ENCODE results near the gene PDE10A. TPM values are rescaled to one million over a fixed set of nuclear protein-coding genes. Genes with fewer than 3 reads are reported as not detected.

Gene PDE10A
- total and polyA plus RNA-seq, 7 donors: 1.2 to 33.5 (median 7.4) TPM; not detected in 1

DNA sequence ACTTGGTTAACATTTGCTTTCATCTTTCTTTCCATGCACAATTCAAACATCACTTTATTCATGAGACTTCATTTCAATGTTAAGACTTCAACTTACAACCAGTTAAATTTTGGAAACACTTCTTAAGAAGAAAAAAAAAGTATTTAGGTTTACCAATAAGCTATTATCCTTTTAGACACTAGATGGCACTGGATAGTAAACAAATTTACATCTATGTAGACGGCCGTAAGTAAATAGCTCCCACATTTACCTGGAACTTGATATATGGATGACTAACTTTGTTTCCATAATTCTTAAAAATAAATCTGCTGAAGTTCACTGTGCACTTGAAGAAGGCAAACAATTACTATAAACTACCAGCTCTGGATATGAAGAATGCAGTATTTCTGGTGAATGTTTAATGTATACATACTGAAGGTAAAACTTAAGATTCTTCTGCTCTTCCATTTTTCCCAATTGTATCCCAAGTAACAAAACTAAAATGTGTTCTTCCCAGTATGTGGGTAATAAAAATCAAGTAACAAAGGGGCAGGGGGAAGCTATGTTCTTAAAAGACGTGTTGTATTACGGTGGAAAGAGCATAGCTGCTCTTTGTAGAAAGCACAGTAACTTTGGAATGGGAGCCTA is 223.0 kb downstream of the PDE10A start:
- TF ChIP-seq, protein P1, sequence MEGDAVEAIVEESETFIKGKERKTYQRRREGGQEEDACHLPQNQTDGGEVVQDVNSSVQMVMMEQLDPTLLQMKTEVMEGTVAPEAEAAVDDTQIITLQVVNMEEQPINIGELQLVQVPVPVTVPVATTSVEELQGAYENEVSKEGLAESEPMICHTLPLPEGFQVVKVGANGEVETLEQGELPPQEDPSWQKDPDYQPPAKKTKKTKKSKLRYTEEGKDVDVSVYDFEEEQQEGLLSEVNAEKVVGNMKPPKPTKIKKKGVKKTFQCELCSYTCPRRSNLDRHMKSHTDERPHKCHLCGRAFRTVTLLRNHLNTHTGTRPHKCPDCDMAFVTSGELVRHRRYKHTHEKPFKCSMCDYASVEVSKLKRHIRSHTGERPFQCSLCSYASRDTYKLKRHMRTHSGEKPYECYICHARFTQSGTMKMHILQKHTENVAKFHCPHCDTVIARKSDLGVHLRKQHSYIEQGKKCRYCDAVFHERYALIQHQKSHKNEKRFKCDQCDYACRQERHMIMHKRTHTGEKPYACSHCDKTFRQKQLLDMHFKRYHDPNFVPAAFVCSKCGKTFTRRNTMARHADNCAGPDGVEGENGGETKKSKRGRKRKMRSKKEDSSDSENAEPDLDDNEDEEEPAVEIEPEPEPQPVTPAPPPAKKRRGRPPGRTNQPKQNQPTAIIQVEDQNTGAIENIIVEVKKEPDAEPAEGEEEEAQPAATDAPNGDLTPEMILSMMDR (IDR thresholded peaks at IDR 0.05): peak in 1 of 4 experiments; percentile 37
- no peak for TF ChIP-seq EP300 (IDR thresholded peaks at IDR 0.05)

DNA sequence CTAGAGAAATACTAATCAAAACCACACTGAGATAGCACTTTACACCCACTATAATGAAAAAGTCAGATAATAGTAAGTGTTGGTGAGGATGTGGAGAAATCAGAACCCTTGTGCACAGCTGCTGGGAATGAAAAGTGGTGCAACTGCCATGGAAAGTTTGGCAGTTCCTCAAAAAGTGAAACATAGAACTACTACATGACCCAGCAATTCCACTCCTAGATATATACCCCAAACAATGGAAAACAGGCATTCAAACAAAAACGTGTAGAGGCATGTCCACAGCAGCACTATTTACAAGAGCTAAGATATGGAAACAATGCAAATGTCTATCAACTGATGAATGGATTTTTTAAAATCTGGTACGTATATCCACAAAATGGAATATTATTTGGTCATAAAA is 236.1 kb downstream of the PDE10A start:
- Histone ChIP-seq H3K36me3 (no peaks in the 10 kb centered on the region), H3K9me3 (no peaks in the 10 kb centered on the region), H3K27me3 (no peaks in the 10 kb centered on the region), H3K4me1 (no peaks in the 10 kb centered on the region), H3K27ac (no peak overlapping the region), H3K4me3 (no peak overlapping the region)
- intact Hi-C loops (cut with DNase I): no loop called here
- DNase-seq: no peak
- TF ChIP-seq EP300 (IDR thresholded peaks at IDR 0.05) (no peak), POLR2AphosphoS5 (IDR thresholded peaks at IDR 0.05) (no peak), POLR2A (IDR thresholded peaks at IDR 0.05) (no peak)
- TF ChIP-seq, protein P1 (IDR thresholded peaks at IDR 0.05): no peak
- whole genome bisulfite sequencing, 2 donors: 82 to 91% methylated on average over 2 of the region's 2 CpGs

More for the DNA sequence above, 223.0 kb downstream of the PDE10A start:
- no peak overlapping the region for H3K4me3 ChIP-seq
- WGBS, 2 donors: 33 to 43% methylated on average over 4 of the region's 4 CpGs
- H3K27ac ChIP-seq: no peak overlapping the region
- H3K27me3 ChIP-seq: no peaks in the 10 kb centered on the region
- DNase-seq: no peak
- no peaks in the 10 kb centered on the region for H3K9me3 ChIP-seq
- no peaks in the 10 kb centered on the region for H3K4me1 ChIP-seq
- H3K36me3 ChIP-seq: no peaks in the 10 kb centered on the region
- intact Hi-C loops (cut with DNase I): loop anchor here (5.0 kb wide), 1 partner anchor 412 kb away; no protein-coding TSS in a partner anchor

DNA sequence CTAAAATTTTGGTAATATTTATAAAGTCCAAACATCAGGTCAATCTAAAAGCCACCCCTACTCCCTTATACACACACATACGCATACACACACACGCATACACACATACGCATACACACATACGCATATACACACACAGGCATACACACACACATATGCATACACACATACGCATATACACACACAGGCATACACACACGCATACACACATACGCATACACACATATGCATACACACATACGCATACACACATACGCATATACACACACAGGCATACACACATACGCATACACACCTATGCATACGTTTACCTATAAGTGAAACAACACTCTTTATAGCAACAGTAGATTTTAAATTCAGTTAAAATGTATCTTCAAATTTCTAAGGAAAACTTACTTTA is 240.8 kb downstream of the PDE10A start:
- intact Hi-C loops (cut with DNase I): no loop called here
- Histone ChIP-seq H3K27me3 (no peaks in the 10 kb centered on the region), H3K4me3 (no peak overlapping the region), H3K4me1 (no peaks in the 10 kb centered on the region), H3K27ac (no peak overlapping the region), H3K36me3 (peaks cover 0 to 4% (median 0%) of the 10 kb centered on the region in 4 donors), H3K9me3 (no peaks in the 10 kb centered on the region)
- no peak for DNase-seq
- no peak for TF ChIP-seq POLR2A (IDR thresholded peaks at IDR 0.05)
- 94 to 97% methylated on average over 11 of the region's 11 CpGs for WGBS, 2 donors

DNA sequence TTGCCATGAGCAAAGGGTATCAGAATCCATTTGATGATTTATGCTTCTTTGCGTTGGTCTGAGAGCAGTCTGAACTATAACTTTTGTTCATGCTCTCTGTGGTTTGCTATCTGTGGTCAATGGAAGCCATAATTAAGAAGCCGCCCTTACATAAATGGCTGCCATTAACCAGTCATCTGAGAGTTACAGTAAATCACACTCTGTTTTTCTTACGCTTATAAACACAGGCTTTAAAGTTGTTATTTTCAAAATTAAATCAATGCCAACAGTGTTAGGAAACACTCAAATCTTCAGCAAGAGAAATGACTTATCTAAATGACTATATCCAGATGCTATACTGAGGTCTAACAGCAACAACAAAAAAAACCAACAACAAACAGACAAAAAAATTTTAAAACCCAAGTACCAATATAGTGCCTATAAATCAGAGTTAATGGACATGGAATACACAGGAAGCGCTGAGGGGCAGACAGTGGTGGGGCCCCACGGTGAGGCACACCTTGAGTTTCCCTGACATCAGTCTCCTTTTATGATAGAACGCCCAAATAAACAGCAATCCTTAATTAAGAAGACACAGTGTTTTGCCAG is 245.7 kb downstream of the PDE10A start:
- Histone ChIP-seq H3K36me3 (peaks cover 0 to 4% (median 0%) of the 10 kb centered on the region in 4 donors), H3K9me3 (no peaks in the 10 kb centered on the region), H3K4me1 (no peaks in the 10 kb centered on the region), H3K27ac (no peak overlapping the region), H3K27me3 (no peaks in the 10 kb centered on the region), H3K4me3 (no peak overlapping the region)
- intact Hi-C loops (cut with DNase I): no loop called here
- no peak for DNase-seq
- no peak for TF ChIP-seq EP300 (IDR thresholded peaks at IDR 0.05)
- TF ChIP-seq, protein P1 (IDR thresholded peaks at IDR 0.05): no peak
- no peak for TF ChIP-seq POLR2AphosphoS5 (IDR thresholded peaks at IDR 0.05)
- no peak for TF ChIP-seq POLR2A (IDR thresholded peaks at IDR 0.05)
- WGBS, 2 donors: 70 to 75% methylated on average over 6 of the region's 6 CpGs

DNA sequence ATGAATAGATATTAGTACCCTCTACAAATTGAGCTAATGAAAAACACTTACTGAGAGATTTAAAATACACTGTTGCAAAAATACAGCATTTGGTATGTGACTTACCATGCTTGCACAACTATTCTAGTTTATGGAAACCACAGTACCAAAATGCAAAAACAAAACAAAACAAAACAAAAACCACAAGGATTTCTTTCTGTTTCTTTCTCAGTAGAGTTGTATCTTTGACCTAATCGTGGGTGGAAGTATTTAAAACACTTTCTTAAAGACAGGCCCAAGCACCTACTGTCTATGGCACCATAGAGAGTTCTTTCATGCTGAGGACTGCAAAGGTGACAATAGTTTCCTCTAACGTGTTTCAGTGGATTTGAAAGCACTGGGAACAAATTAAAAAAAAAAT is 258.3 kb downstream of the PDE10A start:
- H3K27ac ChIP-seq: no peak overlapping the region
- 6 to 37% methylated on average over 2 of the region's 2 CpGs for WGBS, 2 donors
- H3K36me3 ChIP-seq: no peaks in the 10 kb centered on the region
- H3K4me3 ChIP-seq: no peak overlapping the region
- TF ChIP-seq, protein P1 (IDR thresholded peaks at IDR 0.05): no peak
- TF ChIP-seq POLR2AphosphoS5 (IDR thresholded peaks at IDR 0.05) (no peak), POLR2A (IDR thresholded peaks at IDR 0.05) (no peak), EP300 (IDR thresholded peaks at IDR 0.05) (no peak)
- DNase-seq: no peak
- intact Hi-C loops (cut with DNase I): no loop called here
- no peaks in the 10 kb centered on the region for H3K9me3 ChIP-seq
- no peaks in the 10 kb centered on the region for H3K4me1 ChIP-seq
- no peaks in the 10 kb centered on the region for H3K27me3 ChIP-seq

Measured in sigmoid colon (tissue), 7 donors.